Measurements from ENCODE around the gene ELFN2.

ELFN2 gene

GRCh38 chr22:37394341-37394740, 32.9 kb downstream of the ELFN2 start:
- no peak overlapping the region for H3K4me3 ChIP-seq (ENCODE audit: low read length)
- TF ChIP-seq, protein P1, sequence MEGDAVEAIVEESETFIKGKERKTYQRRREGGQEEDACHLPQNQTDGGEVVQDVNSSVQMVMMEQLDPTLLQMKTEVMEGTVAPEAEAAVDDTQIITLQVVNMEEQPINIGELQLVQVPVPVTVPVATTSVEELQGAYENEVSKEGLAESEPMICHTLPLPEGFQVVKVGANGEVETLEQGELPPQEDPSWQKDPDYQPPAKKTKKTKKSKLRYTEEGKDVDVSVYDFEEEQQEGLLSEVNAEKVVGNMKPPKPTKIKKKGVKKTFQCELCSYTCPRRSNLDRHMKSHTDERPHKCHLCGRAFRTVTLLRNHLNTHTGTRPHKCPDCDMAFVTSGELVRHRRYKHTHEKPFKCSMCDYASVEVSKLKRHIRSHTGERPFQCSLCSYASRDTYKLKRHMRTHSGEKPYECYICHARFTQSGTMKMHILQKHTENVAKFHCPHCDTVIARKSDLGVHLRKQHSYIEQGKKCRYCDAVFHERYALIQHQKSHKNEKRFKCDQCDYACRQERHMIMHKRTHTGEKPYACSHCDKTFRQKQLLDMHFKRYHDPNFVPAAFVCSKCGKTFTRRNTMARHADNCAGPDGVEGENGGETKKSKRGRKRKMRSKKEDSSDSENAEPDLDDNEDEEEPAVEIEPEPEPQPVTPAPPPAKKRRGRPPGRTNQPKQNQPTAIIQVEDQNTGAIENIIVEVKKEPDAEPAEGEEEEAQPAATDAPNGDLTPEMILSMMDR (conservative IDR thresholded peaks at IDR 0.05; ENCODE audit: low read depth, low read length), result no peak
- DNase-seq (ENCODE audit: low read depth), result no peak

DNA sequence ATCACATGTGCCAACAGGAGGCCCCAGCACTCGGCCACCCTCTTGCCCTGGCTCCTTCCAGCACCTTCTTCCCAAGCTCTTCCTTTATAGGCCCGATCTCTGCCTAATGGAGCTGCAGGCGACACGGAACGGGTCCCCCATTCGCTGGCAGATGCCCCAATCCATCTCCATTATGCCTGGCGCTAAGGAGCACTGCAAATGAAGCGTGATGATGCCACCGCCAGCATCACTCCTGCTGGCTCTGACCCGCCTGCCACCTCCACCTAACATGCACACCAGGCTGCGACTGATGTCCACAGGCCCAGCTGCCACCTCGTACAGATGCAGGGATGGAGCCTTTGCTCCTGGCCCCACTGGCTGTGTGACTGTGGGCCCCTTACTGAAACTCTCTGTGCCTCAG, 33.5 kb downstream of the ELFN2 start:
- no peak for DNase-seq (ENCODE audit: low read depth)
- TF ChIP-seq, protein P1 (conservative IDR thresholded peaks at IDR 0.05; ENCODE audit: low read depth, low read length), result no peak
- no peak overlapping the region for H3K4me3 ChIP-seq (ENCODE audit: low read length)

- H3K4me3 ChIP-seq (ENCODE audit: low read length), result no peak overlapping the region
- DNase-seq (ENCODE audit: low read depth), result no peak
- TF ChIP-seq, protein P1 (conservative IDR thresholded peaks at IDR 0.05; ENCODE audit: low read depth, low read length), result no peak
Measured at GRCh38 chr22:37392721-37393328, 34.5 kb downstream of the ELFN2 start.

DNA sequence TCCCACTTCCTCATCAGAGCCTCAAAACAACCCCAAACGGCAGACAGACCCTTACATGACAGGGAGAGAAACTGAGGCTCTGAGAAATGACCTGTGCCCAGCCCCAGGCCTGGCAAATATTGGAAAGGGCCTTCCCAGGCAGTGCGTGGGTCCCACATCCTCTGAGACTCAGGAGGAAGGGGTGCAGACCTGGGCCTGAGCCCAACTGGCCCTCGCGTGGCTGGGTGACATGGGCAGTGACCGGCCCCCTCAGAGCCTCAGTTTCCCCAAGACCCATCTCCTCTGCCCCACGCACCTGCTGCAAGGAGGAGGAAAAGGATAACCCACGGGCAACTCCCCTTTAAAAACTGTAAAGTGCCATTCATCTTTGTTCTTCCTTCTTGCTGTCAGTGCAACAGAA, 35.6 kb downstream of the ELFN2 start:
- TF ChIP-seq, protein P1 (conservative IDR thresholded peaks at IDR 0.05; ENCODE audit: low read depth, low read length), result no peak
- H3K4me3 ChIP-seq (ENCODE audit: low read length), result no peak overlapping the region
- DNase-seq (ENCODE audit: low read depth), result no peak

- TF ChIP-seq, protein P1 (conservative IDR thresholded peaks at IDR 0.05; ENCODE audit: low read depth, low read length), result no peak
- no peak overlapping the region for H3K4me3 ChIP-seq (ENCODE audit: low read length)
- DNase-seq (ENCODE audit: low read depth), result no peak
Measured at GRCh38 chr22:37390075-37390474, 37.2 kb downstream of the ELFN2 start.

DNA sequence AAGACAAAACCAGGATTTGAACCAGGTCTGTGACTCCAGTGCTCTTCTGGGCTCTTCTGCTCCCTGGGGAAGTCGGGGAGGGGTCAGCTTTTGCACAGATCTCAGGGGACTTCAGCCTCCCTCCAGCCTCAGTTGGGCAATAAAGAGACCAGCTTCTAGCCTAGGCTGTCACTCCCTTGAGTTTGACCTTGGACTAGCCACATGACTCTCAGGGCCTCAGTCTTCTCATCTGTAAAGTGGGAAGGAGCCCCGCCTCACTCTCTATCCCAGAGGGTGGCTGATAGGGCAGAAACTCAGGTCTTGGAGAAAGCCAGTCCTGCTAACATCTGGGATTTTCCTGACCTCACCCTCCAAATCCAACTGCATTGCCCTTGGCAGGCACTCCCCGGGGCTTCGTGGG, 38.7 kb downstream of the ELFN2 start:
- no peak overlapping the region for H3K4me3 ChIP-seq (ENCODE audit: low read length)
- TF ChIP-seq, protein P1 (conservative IDR thresholded peaks at IDR 0.05; ENCODE audit: low read depth, low read length), result no peak
- no peak for DNase-seq (ENCODE audit: low read depth)

GRCh38 chr22:37387793-37388192, 39.5 kb downstream of the ELFN2 start:
- TF ChIP-seq, protein P1 (conservative IDR thresholded peaks at IDR 0.05; ENCODE audit: low read depth, low read length), result no peak
- DNase-seq (ENCODE audit: low read depth), result no peak
- no peak overlapping the region for H3K4me3 ChIP-seq (ENCODE audit: low read length)

Data from retinal pigment epithelial cell (primary cell).